A673 (cell line): Measurements from ENCODE around the gene USP51. TPM values are rescaled to one million over a fixed set of nuclear protein-coding genes. Genes with fewer than 3 reads are reported as not detected.
"Not testable (repeated sequence)": the region's sequence is repeated elsewhere in the genome, so short reads cannot be mapped to it uniquely, and the experiment has no call there.

Source experiments
- BruUV-seq: library from RNA; stranded (reverse); fragments of 400-500 nt; replicated peaks from 2 replicates; lab custom pipeline; 2021; lab: Mats Ljungman, UMichigan
- CTCF ChIA-PET: fragments of 300-600 bp; sonication (Branson Sonifier 250); formaldehyde crosslinking; loops from one replicate; lab custom pipeline; 2022; ENCODE audit warnings: antibody characterized with exemption; lab: Charles Lee
- POLR2A ChIA-PET: fragments of 300-600 bp; sonication (Branson Sonifier 250); formaldehyde crosslinking; loops from one replicate; lab custom pipeline; 2022; ENCODE audit warnings: antibody characterized with exemption; ENCODE audit not compliant: low non-redundant PET; lab: Charles Lee
- DNase-seq: peaks from one replicate; pipeline ENCODE4 v3.0.0-alpha.2; 2015; ENCODE audit warnings: low spot score
- H3K27ac ChIP-seq: fragments of 200-600 bp; sonication (generic); 2 replicates; pipeline ENCODE4 v1.5.1; 2016; ENCODE audit warnings: mixed run types, low read depth, mild to moderate bottlenecking, mixed read lengths, antibody characterized with exemption, low read length; ENCODE audit not compliant: poor library complexity, severe bottlenecking
- H3K27me3 ChIP-seq: fragments of 200-600 bp; sonication (generic); replicated peaks from 2 replicates; pipeline ENCODE4 v1.6.1; 2017; ENCODE audit warnings: mixed run types, low read depth, mild to moderate bottlenecking, mixed read lengths, antibody characterized with exemption, low read length; ENCODE audit not compliant: insufficient read depth, poor library complexity
- H3K36me3 ChIP-seq: fragments of 200-600 bp; sonication (generic); 2 replicates; pipeline ENCODE4 v1.6.1; 2016; ENCODE audit warnings: mixed run types, mild to moderate bottlenecking, mixed read lengths, antibody characterized with exemption, low read length; ENCODE audit not compliant: insufficient read depth, poor library complexity, severe bottlenecking
- H3K4me1 ChIP-seq: fragments of 200-600 bp; sonication (generic); 2 replicates; pipeline ENCODE4 v1.6.1; 2017; ENCODE audit warnings: mixed run types, mild to moderate bottlenecking, mixed read lengths, antibody characterized with exemption, low read length; ENCODE audit not compliant: insufficient read depth, poor library complexity, severe bottlenecking
- H3K4me3 ChIP-seq: fragments of 200-600 bp; sonication (generic); 2 replicates; pipeline ENCODE4 v1.5.1; 2016; ENCODE audit warnings: low read depth, mixed run types, mild to moderate bottlenecking, mixed read lengths, low read length; ENCODE audit not compliant: poor library complexity, severe bottlenecking
- H3K9me3 ChIP-seq: fragments of 200-600 bp; sonication (generic); 2 replicates; pipeline ENCODE4 v1.6.1; 2016; ENCODE audit warnings: mixed run types, low read depth, mild to moderate bottlenecking, mixed read lengths, antibody characterized with exemption, low read length; ENCODE audit not compliant: poor library complexity, severe bottlenecking
- EZH2 ChIP-seq: fragments of 200-600 bp; sonication (generic); IDR thresholded peaks from 2 replicates; pipeline ENCODE4 v1.6.1; 2017; ENCODE audit warnings: borderline replicate concordance, low read depth, mild to moderate bottlenecking, mixed read lengths, antibody characterized with exemption, low read length; ENCODE audit not compliant: poor library complexity, severe bottlenecking
- intact Hi-C: fragments of 100-400 bp; cut with micrococcal nuclease; formaldehyde crosslinking; loops from one replicate; pipeline ENCODE4 v1.10.0; 2022; ENCODE audit not compliant: unreplicated experiment
- total RNA-seq: library from RNA; stranded (reverse); gene quantifications from 2 replicates; pipeline ENCODE4 v1.2.3, GENCODE V29; 2021
- TF ChIP-seq, protein P1 (sequence below): fragments of 300-800, 200-600 bp; sonication (generic); conservative IDR thresholded peaks from 2 replicates; pipeline ENCODE4 v1.5.1; 2017; ENCODE audit warnings: low read depth, mild to moderate bottlenecking, antibody characterized with exemption, low read length, moderate library complexity, mixed read lengths

USP51 gene
- total RNA-seq, 1 experiment from 2014 or later: 1.4 TPM

DNA sequence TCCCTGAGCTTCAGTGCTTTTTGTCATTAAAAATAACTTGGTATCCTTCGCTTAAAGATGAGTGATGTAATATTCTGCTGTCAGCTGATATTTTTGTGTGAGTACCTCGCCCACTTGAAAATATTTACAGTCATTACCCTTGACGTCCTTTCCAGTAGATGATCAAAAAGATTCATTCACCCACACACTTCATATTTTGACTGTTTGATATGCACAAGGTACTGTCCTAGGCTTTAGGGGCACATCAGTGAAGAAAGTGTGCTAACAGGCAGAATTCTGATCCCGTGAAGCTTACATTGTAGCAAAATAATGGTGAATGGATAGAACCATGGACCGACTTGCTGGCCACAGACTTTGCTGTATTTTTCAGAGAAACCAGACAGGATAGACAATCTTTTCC is 18.1 kb upstream of the USP51 start:
- H3K27me3 ChIP-seq, H3K27ac ChIP-seq, POLR2A ChIA-PET, BruUV-seq, CTCF ChIA-PET, H3K36me3 ChIP-seq, intact Hi-C loops, DNase-seq, H3K4me1 ChIP-seq, H3K4me3 ChIP-seq, H3K9me3 ChIP-seq: not testable (repeated sequence)

DNA sequence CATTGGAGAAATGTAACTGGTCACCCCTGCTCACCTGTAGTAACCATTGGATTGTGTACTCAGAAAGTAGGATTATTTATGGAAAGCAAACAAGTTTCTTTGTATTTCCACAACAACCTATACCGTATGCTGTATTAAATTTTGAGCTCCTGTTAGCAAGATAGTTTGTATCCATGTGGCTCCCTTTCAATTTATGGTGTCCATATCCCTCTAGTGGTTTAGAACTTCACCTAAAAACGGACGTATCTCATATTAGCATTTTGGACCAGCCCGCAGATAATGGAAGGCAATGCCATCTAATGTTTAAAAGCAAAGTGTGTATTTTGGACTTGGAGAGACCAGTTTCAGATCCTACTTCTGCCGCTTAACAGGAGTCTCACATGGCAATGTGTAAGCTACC is 17.4 kb upstream of the USP51 start:
- BruUV-seq, H3K4me1 ChIP-seq, H3K27me3 ChIP-seq, H3K9me3 ChIP-seq, DNase-seq, H3K36me3 ChIP-seq, H3K4me3 ChIP-seq, CTCF ChIA-PET, POLR2A ChIA-PET, intact Hi-C loops, H3K27ac ChIP-seq: not testable (repeated sequence)

DNA sequence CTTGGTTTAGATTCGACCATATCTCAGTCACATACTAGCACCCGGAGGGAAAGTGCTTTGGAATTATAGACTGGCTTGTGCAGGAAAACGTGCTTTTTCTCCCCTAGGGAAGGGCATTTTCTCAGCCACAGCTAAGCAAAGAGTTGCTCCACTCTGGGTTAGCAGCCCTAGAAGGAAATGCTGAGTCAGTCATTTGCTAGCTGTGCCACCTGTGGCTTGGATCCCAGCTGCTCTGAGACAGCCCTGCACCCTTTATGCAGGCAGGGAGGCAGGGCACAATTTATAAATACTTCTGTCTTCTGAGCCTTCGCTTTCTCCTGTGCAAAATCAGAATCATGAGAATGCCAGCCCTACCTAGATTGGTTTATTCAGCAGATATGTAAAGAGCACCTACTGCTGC is 1.3 kb upstream of the USP51 start:
- ChIA-PET CTCF (no interaction called here), POLR2A (no interaction called here)
- H3K9me3 ChIP-seq: no peaks in the 10 kb centered on the region
- no peaks in the 10 kb centered on the region for H3K36me3 ChIP-seq
- TF ChIP-seq EZH2: no peak
- TF ChIP-seq, protein P1, sequence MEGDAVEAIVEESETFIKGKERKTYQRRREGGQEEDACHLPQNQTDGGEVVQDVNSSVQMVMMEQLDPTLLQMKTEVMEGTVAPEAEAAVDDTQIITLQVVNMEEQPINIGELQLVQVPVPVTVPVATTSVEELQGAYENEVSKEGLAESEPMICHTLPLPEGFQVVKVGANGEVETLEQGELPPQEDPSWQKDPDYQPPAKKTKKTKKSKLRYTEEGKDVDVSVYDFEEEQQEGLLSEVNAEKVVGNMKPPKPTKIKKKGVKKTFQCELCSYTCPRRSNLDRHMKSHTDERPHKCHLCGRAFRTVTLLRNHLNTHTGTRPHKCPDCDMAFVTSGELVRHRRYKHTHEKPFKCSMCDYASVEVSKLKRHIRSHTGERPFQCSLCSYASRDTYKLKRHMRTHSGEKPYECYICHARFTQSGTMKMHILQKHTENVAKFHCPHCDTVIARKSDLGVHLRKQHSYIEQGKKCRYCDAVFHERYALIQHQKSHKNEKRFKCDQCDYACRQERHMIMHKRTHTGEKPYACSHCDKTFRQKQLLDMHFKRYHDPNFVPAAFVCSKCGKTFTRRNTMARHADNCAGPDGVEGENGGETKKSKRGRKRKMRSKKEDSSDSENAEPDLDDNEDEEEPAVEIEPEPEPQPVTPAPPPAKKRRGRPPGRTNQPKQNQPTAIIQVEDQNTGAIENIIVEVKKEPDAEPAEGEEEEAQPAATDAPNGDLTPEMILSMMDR: no peak
- intact Hi-C loops: no loop called here
- no TSS peak for BruUV-seq
- H3K27ac ChIP-seq: no peak overlapping the region
- H3K4me3 ChIP-seq: no peak overlapping the region
- no peaks in the 10 kb centered on the region for H3K4me1 ChIP-seq
- no peaks in the 10 kb centered on the region for H3K27me3 ChIP-seq
- no peak for DNase-seq

DNA sequence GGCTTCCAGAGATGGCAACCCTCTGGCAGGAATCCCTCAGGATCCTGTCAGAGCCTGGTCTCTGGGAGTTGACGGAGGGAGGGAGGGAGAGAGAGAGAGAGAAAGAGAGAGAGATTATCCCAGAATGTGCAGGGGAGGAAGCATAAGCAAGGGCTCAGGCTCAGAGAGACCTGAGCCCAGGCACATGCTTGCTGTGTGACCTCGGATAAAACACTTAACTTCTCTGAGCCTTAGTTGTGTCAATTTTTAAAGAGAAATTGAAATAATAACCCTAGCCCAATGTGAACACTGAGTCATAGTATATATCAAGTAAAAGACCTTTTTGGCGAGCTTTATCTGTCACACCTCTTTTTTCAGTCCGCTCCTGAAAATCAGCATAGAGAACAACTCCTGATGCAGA is 473 bp upstream of the USP51 start:
- peak overlapping the region; percentile 61 for H3K4me3 ChIP-seq
- POLR2A ChIA-PET: no interaction called here

More for the DNA sequence above, 473 bp upstream of the USP51 start:
- CTCF ChIA-PET: no interaction called here
- no peak overlapping the region for H3K27ac ChIP-seq
- no peaks in the 10 kb centered on the region for H3K4me1 ChIP-seq
- no peaks in the 10 kb centered on the region for H3K9me3 ChIP-seq
- TF ChIP-seq, protein P1: no peak
- TF ChIP-seq EZH2: no peak
- no peak for DNase-seq
- H3K27me3 ChIP-seq: no peaks in the 10 kb centered on the region
- intact Hi-C loops: no loop called here
- BruUV-seq: no TSS peak
- no peaks in the 10 kb centered on the region for H3K36me3 ChIP-seq
